Endothelial cell of umbilical vein (primary cell): ENCODE measurements around the gene DDX17. TPM values are rescaled to one million over a fixed set of nuclear protein-coding genes. Genes with fewer than 3 reads are reported as not detected.

ENCODE experiments used
- BruUV-seq: library from RNA; stranded (reverse); fragments of 400-500 nt; replicated peaks from 2 replicates; lab custom pipeline; 2021; lab: Mats Ljungman, UMichigan
- CTCF ChIA-PET: fragments of 300-600, 350-600 bp; sonication (Branson Sonifier 250); formaldehyde crosslinking; loops from one replicate; lab custom pipeline; 2021; ENCODE audit warnings: antibody characterized with exemption, inconsistent platforms; lab: Charles Lee
- POLR2A ChIA-PET: fragments of 300-600, 350-600 bp; sonication (Branson Sonifier 250); formaldehyde crosslinking; loops from one replicate; lab custom pipeline; 2021; ENCODE audit warnings: antibody characterized with exemption, inconsistent platforms; lab: Charles Lee
- DNase-seq: peaks from one replicate; pipeline ENCODE4 v3.0.0-alpha.2; 2011; ENCODE audit warnings: low read depth, low spot score
- FAIRE-seq: peaks from 2 replicates; lab custom pipeline; 2011; peaks lifted over from hg19 to GRCh38; lab: Jason Lieb, UNC
- H2AFZ ChIP-seq: 2 replicates; pipeline ENCODE4 v1.6.0; 2012; ENCODE audit warnings: low read depth, low read length, control low read depth, inconsistent platforms
- H3K27ac ChIP-seq: 2 replicates; pipeline ENCODE4 v1.5.1; 2011; ENCODE audit warnings: low read depth, mild to moderate bottlenecking, control low read depth, low read length, moderate library complexity; ENCODE audit not compliant: insufficient read depth
- H3K27me3 ChIP-seq, 2 experiments: 2 replicates each; pipeline versions ENCODE4 v1.6.0 to v1.6.1; 2011; ENCODE audit warnings: low read length in 2 of 2, mixed read lengths in 1 of 2; ENCODE audit not compliant: control insufficient read depth in 2 of 2, insufficient read depth in 2 of 2
- H3K36me3 ChIP-seq, 2 experiments: 2 replicates in 1 of 2; 3 replicates in 1 of 2; pipeline ENCODE4 v1.5.1; 2011; ENCODE audit warnings: low read length in 2 of 2, mild to moderate bottlenecking in 1 of 2, moderate library complexity in 1 of 2; ENCODE audit not compliant: control insufficient read depth in 2 of 2, insufficient read depth in 2 of 2; ENCODE audit errors: extremely low read depth in 1 of 2
- H3K4me1 ChIP-seq: 3 replicates; pipeline ENCODE4 v1.5.1; 2011; ENCODE audit warnings: mild to moderate bottlenecking, low read length; ENCODE audit not compliant: control insufficient read depth, insufficient read depth; ENCODE audit errors: extremely low read depth
- H3K4me2 ChIP-seq: 2 replicates; pipeline ENCODE4 v1.6.1; 2011; ENCODE audit warnings: low read length, control low read depth, mixed read lengths; ENCODE audit not compliant: insufficient read depth
- H3K4me3 ChIP-seq, 3 experiments: fragments of 200-600 bp in 1 of 3; sonication (generic), shearing (Covaris generic) in 1 of 3; replicated peaks in 1 of 3; 2 replicates each; pipeline ENCODE4 v1.5.1; 2011 to 2016; ENCODE audit warnings: control low read depth in 3 of 3, low read length in 3 of 3, mild to moderate bottlenecking in 2 of 3, inconsistent platforms in 1 of 3, low read depth in 1 of 3, moderate library complexity in 1 of 3; ENCODE audit not compliant: insufficient read depth in 1 of 3
- H3K79me2 ChIP-seq: 2 replicates; pipeline ENCODE4 v1.6.0; 2012; ENCODE audit warnings: low read length, inconsistent platforms; ENCODE audit not compliant: control insufficient read depth, insufficient read depth
- H3K9ac ChIP-seq: replicated peaks from 2 replicates; pipeline ENCODE3; 2011; ENCODE audit warnings: low read length, control low read depth; ENCODE audit not compliant: insufficient read depth; ENCODE audit errors: extremely low read depth
- H3K9me1 ChIP-seq: replicated peaks from 3 replicates; pipeline ENCODE4 v1.6.0; 2011; ENCODE audit warnings: mild to moderate bottlenecking, low read length; ENCODE audit not compliant: control insufficient read depth, insufficient read depth; ENCODE audit errors: extremely low read depth
- H3K9me3 ChIP-seq: replicated peaks from 2 replicates; pipeline ENCODE4 v1.5.1; 2012; ENCODE audit warnings: low read length, inconsistent platforms; ENCODE audit not compliant: control insufficient read depth, insufficient read depth
- H4K20me1 ChIP-seq: replicated peaks from 2 replicates; pipeline ENCODE3; 2011; ENCODE audit warnings: mild to moderate bottlenecking, low read length; ENCODE audit not compliant: control insufficient read depth, insufficient read depth; ENCODE audit errors: extremely low read depth
- CTCF ChIP-seq, 2 donors: IDR thresholded peaks; 1 replicate in 1 of 2; 2 replicates in 1 of 2; pipeline ENCODE4 v1.5.1; 2011; ENCODE audit warnings: low read length in 2 of 2, mild to moderate bottlenecking in 2 of 2, moderate library complexity in 2 of 2, control low read depth in 1 of 2, inconsistent platforms in 1 of 2, low read depth in 1 of 2; ENCODE audit not compliant: insufficient read depth in 1 of 2; ENCODE audit errors: extremely low read depth in 1 of 2
- EZH2 ChIP-seq: IDR thresholded peaks from 2 replicates; pipeline ENCODE4 v1.6.1; 2012; ENCODE audit warnings: borderline replicate concordance, low read depth, mild to moderate bottlenecking, moderate library complexity, low read length, inconsistent platforms; ENCODE audit not compliant: severe bottlenecking
- FOS ChIP-seq: IDR thresholded peaks from 2 replicates; pipeline ENCODE4 v1.6.1; 2011; ENCODE audit warnings: mild to moderate bottlenecking, low read length, moderate library complexity, borderline replicate concordance; ENCODE audit not compliant: insufficient read depth
- GATA2 ChIP-seq: IDR thresholded peaks from 2 replicates; pipeline ENCODE4 v1.7.0; 2011; ENCODE audit warnings: low read depth, mild to moderate bottlenecking, moderate library complexity, mixed read lengths, low read length; ENCODE audit not compliant: insufficient read length, insufficient read depth
- JUN ChIP-seq: IDR thresholded peaks from 2 replicates; pipeline ENCODE4 v1.6.1; 2011; ENCODE audit warnings: borderline replicate concordance, low read depth; ENCODE audit not compliant: insufficient read length, insufficient read depth
- MYC ChIP-seq: IDR thresholded peaks from one replicate; pipeline ENCODE4 v1.6.1; 2011; ENCODE audit warnings: mild to moderate bottlenecking, low read depth, low read length
- POLR2A ChIP-seq: IDR thresholded peaks from 2 replicates; pipeline ENCODE4 v1.6.1; 2012; ENCODE audit warnings: low read depth, mild to moderate bottlenecking, control low read depth, low read length
- POLR2AphosphoS5 ChIP-seq: IDR thresholded peaks from 2 replicates; pipeline ENCODE4 v1.6.1; 2012; ENCODE audit warnings: low read depth, mild to moderate bottlenecking, control low read depth, low read length, moderate library complexity; ENCODE audit not compliant: insufficient read depth
- dilution Hi-C: fragments of 300-500 bp; cut with MboI; formaldehyde crosslinking; loops from one replicate; pipeline ENCODE4 v1.15.0; 2019; ENCODE audit warnings: low sequenced_read_pairs; ENCODE audit not compliant: extremely low pct_ligation_motif_present
- intact Hi-C: fragments of 100-400 bp; cut with micrococcal nuclease; formaldehyde crosslinking; loops from one replicate; pipeline ENCODE4 v1.10.0; 2022
- polyA plus RNA-seq, 4 experiments: library from polyadenylated mRNA; depleted of rRNA in 3 of 4; stranded (reverse) in 3 of 4; unstranded in 1 of 4; fragments of >200 nt; gene quantifications; 2 replicates each; pipeline versions ENCODE4 v1.2.1 to v1.2.3, GENCODE V29; 2011 to 2012; ENCODE audit warnings: missing spikeins in 1 of 4
- total RNA-seq: library from RNA; stranded (reverse); gene quantifications from 2 replicates; pipeline ENCODE4 v1.2.3, GENCODE V29; 2021
- TF ChIP-seq, protein P1 (sequence below): IDR thresholded peaks from 2 replicates; pipeline ENCODE4 v1.6.1; 2011; ENCODE audit not compliant: insufficient read depth, insufficient read length

The DDX17 gene
- total and polyA plus RNA-seq, 2 donors (not counting 3 experiments of a cell fraction or from before 2014, with no cell fraction given) = 393 to 402 TPM

GRCh38 chr22:38469306-38469781 is 36.8 kb downstream of the DDX17 start:
- FAIRE-seq (no peak), DNase-seq (no peak)
- no peaks in the 10 kb centered on the region for H3K9me3 ChIP-seq
- H3K4me2 ChIP-seq = no peak overlapping the region
- no peaks in the 10 kb centered on the region for H3K9me1 ChIP-seq
- intact Hi-C loops (no loop called here), dilution Hi-C loops (no loop called here)
- peaks cover 13% of the 10 kb centered on the region for H3K4me1 ChIP-seq
- H3K4me3 ChIP-seq = no peak overlapping the region
- BruUV-seq = no TSS peak
- no peaks in the 10 kb centered on the region for H3K36me3 ChIP-seq
- H2AFZ ChIP-seq = no peak overlapping the region
- TF ChIP-seq JUN (no peak), EZH2 (no peak), GATA2 (no peak), POLR2AphosphoS5 (no peak), MYC (no peak), CTCF (IDR thresholded peaks at IDR 0.05; ENCODE audit: extremely low read depth in 1 of 2, insufficient read depth in 1 of 2, low read depth in 1 of 2, low read length in 2 of 2) (no peak), FOS (no peak), POLR2A (no peak)
- TF ChIP-seq, protein P1, sequence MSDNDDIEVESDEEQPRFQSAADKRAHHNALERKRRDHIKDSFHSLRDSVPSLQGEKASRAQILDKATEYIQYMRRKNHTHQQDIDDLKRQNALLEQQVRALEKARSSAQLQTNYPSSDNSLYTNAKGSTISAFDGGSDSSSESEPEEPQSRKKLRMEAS = no peak
- no peaks in the 10 kb centered on the region for H3K27me3 ChIP-seq
- no peaks in the 10 kb centered on the region for H4K20me1 ChIP-seq
- ChIA-PET CTCF (interaction anchor here (0.6 to 1.7 kb wide), 5 partner anchors 14 to 417 kb away, joined by 3 to 5 read pairs (median 3); partner anchors contain the start of gene TOMM22), POLR2A (no interaction called here)
- H3K9ac ChIP-seq = no peak overlapping the region
- H3K79me2 ChIP-seq = peaks cover 2% of the 10 kb centered on the region
- H3K27ac ChIP-seq = no peak overlapping the region
